GM18868 (cell line): ENCODE results near the gene ZNF281.
"Not testable (repeated sequence)": the region's sequence is repeated elsewhere in the genome, so short reads cannot be mapped to it uniquely, and the experiment has no call there.

ENCODE experiments used
- ATAC-seq: cut with Tn5 transposase; IDR thresholded peaks from one replicate; pipeline ENCODE4 v1.9.1; 2021; ENCODE audit warnings: mild to moderate bottlenecking, moderate library complexity; ENCODE audit not compliant: unreplicated experiment

Gene ZNF281

DNA sequence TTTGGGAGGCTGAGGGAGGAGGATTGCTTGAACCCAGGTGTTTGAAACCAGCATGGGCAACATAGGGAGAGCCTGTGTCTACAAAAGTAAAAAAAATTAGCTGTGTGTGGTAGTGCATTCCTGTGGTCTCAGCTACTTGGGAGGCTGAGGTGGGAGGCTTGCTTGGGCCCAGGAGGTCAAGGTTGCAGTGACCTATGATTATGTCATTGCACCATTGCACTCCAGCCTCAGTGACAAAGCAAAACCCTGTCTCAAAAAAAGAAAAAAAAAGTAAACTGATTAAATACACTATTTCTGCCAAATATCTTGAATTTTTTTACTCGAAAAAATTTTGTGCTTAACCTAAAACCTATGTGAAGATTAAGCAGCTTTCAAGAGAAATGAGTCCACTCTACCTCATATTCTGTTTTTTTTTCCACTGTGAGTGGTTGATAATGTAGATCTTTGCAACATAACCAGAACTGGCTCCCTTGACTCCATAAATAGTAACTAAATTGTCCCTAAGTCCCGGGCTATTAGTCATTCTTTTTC, 19.4 kb upstream of the ZNF281 start:
- no peak for ATAC-seq

DNA sequence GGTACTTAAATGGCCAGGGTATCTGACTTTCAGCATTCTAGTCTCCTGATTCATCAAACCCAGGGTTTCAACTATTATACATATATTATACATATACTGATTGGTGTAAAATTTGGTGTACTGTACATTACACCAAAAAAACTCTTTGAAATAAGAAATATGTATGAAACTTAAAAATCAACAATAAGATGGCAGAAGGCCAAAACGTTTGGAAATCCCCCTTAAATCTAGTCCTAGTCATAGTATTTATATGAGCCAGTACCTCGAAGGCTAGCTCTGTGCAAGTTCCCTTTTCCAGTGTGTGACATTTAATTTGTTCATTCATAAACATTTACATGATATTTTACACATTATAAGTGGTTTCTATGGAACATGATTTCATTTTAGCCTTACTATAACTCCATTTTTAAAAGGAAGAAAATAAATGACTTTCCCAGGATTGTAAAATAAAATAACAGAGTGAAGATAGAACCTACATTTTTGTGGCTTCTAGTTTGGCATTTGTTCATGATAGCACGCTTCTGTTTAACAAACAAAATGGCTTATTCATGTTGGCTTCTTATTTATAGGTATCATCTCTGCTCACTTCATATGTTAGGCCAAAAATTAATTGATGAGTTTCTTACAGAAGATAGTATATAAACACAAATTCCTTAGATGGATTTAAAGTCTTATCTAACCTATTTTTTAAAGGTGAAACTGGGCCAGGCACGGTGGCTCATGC, 18.8 kb upstream of the ZNF281 start:
- peak; percentile 82 for ATAC-seq

DNA sequence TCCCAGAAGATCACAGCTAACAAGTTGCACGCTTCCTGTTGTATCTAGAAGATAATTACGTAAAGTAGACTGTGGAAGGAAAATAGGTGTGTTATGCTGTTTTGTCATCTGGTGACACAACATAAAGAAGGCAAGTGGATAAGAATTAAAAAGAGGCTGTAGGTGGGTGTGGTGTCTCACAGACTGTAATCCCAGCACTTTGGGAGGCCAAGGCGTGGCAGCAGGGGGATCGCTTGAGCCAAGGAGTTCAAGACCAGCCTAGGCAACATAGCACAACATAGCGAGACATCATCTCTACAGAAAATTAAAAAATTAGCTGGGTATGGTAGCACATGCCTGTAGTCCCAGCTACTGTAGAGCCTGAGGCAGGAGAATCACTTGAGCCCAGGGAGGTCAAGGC, 17.9 kb upstream of the ZNF281 start:
- no peak for ATAC-seq

DNA sequence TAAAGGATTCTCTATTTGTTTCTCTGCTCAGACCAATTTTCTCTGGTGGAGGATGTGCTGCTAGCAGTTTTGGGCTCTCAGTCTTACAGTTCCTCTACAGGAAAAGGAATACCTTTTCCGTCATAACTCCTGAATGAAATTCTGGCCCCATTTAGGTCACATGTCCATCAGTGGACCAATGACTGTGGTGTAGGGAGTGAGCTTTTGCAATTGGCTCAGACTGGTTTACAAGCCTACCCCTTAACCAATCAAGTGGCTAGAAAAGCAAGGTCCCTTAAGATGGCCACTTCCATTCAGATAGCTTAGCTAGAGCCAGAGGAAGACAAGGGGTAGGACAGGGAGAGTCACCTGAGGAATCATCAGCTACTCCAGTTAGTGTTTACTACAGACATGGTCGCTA, 16.4 kb upstream of the ZNF281 start:
- ATAC-seq = no peak

DNA sequence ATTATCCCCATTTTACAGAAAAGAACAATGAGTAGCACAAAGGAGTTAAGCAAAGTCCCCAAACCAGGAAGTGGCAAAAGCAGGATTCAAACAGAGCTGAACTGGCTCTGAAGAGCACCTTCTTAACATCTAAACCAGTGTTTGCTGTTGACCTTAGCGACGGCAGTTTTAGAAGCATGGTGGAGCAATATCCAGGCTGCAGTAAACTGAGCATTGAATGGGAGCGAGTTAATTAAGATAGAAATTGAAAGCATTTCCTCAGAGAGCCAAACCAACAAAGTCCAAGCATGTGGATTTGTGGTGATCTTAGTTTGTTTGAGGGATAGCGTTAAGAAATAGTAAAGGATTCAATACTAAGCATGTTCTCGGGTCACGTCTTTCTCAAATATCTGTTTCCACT, 13.4 kb upstream of the ZNF281 start:
- ATAC-seq = no peak

DNA sequence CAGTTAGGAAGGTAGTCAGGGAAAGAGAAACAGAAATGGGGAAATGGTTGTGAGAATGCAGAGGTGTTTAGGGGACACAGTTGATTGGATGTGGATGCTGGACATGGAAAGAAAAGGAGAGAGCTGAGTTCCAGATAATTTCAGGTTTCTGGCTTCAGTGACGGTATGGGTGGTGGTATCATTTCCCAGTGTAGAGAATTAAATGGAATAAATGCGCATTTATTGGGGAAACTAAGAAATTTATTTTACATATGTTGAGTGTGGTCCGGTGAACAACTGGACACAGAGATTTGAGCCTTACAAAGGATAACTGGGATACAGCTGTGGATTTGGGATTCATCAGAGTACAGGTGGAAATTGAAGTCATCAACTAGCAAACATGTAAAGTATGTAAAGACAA, 12.4 kb upstream of the ZNF281 start:
- no peak for ATAC-seq

DNA sequence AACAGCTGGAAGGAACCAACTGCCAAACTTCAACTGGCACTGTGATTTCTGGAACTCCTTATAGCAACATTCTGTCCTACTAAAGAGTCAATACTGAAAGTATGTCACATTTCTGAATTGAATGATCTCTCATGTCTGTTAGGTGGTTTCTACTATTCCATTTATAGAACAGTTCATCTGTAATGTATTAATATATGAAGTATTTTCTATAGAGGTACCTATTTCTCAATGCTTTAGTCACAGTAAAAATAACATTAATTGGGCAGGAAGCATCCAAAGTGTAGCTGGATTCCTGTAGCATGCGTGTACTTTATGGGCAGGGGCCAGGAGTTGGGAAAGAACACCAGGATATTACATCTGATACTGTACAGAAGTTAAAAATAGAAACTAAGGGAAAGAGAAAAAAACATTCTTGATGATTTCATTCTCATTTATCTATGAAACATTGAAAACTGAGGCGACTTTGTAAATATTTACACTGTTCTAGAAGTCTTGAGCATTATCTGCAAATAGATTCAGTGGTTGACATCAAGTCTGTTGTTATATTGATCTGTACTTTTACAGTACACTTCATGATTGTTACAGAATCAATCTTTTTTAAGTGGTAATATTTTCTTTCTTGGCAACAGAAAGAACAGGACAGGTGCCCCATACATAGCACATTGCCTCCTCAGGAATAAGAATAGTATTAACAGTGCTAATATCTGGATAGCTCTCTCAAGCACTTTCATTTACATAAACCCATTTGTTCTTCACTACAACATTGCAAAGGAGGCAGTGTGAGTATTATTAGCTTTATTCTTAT, 6.2 kb upstream of the ZNF281 start:
- peak; percentile 78 for ATAC-seq

DNA sequence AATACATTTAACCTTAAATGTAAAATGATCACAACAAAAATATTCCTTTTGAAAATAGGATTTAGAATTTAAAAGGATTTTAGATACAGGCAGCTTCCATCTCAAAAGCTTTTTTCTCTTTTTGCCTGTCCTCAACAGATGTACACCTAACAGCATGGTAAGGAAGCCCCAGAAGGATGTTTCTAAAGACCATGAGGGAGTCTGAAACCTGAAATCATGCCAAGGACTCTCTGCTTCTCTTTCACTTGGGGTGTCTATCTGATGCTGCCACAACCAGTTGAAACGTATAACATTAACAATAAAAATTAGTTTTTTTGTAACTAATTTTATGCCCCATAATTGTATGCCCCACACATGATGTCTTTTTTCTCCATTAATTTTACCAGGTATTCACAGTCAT, 5.4 kb upstream of the ZNF281 start:
- peak; percentile 58 for ATAC-seq

DNA sequence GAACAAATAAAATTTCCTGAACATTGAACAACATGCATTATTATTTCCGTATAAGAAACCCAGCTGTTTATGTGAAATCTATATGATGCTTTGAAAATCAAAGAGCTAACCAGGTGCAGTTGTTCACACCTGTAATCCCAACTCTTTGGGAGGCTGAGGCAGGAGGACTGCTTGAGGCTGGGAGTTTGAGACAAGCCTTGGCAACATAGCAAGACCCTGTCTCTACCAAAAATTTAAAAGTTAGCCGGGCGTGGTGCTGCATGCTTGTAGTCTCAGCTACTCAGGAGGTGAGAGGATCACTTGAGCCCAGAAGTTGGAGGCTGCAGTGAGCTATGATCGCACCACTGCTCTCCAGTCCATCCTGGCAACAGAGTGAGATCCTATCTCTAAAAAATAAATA, 4.8 kb upstream of the ZNF281 start:
- ATAC-seq = no peak

DNA sequence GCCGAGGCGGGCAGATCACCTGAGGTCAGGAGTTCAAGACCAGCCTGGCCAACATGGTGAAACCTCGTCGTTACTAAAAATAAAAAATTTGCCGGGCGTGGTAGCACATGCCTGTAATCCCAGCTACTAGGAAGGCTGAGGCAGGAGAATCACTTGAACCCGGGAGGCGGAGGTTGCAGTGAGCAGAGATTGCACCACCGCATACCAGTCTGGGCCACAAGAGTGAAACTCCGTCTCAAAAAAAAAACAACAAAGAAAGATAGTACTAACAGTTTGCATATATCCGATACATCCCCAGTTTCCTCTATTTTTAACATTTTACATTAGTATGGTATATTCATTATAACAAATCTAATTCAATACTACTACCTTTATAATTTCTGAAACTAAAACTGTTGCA, 3.9 kb upstream of the ZNF281 start:
- not testable (repeated sequence) for ATAC-seq

DNA sequence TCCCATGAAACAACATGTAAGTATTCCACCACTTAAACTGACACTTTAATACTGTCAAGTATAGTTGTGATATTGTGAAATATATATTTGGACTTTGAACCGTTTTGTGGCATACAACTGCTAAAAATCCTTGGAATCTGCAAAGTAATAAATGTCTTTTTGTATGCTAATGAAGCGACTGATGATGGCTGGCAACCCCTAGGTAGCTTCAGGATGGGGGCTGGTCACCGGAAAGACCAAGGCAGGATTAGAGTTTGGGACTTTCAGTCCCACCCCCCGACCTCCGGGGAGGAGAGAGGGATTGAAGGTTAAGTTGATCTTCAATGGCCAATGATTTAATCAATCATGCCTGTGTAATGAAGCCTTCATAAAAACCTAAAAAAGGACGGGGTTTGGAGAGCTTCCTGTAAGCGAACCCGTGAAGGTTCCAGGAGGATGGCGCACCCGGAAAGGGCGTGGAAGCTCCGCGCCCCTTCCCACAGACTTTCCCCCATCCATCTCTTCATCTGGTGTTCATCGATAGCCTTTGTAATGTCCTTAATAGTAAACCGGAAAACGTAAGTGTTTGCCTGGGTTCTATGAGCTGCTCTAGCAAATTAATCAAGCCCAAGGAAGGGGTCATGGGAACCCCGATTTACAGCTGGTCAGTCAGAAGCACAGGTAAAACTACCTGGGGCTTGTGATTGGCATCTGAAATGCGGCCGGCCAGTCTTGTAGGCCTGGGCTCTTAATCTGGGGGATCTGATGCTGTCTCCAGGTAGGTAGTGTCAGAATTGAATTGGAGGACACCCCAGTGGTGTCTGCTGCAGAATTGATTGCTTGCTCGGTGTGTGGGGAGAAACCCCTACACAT, 1.8 kb upstream of the ZNF281 start:
- no peak for ATAC-seq

DNA sequence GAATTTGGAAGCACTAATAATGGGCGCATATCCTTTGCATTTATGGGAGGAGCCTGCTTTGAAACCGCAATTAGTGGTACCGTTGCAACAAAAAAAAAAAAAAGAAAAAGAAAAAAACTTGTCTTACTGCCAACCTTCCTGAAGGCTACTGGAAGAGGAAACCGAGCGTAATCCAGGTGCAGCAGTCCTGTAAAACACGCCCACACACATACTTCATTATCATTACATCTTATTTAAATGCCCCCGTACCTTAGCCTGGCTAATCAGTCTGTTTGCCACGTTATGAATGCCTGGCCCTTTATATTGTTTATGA, 686 bp upstream of the ZNF281 start:
- no peak for ATAC-seq

DNA sequence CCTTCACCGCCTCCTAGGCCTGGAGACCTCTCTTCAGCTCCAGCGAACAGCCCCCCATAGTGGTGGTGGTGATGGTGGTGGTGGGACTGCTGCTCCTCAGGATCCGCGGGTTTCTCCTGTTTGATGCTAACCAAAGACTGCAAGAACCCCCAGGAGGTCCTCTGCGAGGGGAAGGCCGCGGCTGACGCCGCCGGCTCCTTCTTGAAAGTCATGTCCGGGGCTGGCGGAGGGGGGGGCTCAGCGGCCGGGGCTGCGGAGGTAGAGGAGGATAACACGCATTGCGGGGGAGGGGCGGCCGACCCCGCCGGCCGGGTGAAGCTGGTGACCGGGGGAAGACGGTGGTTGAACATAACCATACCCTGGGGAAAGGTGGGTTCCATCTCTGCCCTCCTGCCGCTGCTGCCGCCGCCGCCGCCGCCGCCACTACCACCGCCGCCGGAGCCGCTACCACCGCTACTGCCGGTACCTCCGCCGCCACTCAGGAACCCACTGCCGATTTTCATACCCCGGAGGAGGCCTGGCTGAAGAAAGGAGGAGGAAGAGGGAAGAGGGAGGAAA, 554 bp downstream of the ZNF281 start:
- ATAC-seq = peak; percentile 20

DNA sequence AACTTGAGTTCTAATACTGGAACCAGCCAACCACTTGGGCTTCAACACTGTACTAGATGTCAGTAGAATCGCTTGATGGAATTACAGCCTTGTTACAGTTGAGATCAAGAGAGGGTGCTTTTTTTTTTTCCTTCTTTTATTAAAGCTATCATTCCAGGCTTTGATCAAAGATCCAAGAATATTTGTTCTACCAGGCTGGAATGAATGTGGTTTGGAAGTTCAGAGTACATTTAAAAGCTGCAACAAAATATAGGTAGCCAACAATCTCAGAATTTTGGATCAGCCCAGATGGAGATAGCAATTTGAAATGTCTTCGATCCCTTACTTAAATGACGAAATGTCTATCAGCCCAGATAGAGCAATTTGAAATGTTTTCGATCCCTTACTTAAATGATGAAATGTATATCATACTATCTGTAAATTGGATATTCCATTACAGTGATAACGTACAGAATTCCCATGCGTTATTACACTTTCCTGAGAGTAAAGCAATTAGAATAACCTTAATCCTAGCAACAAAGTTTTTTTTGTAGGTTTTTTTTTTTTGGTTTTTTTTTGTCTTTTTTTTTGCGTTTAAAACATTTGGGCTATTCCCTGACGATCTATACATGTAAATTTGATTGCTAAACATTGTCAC, 3.6 kb downstream of the ZNF281 start:
- ATAC-seq = no peak

DNA sequence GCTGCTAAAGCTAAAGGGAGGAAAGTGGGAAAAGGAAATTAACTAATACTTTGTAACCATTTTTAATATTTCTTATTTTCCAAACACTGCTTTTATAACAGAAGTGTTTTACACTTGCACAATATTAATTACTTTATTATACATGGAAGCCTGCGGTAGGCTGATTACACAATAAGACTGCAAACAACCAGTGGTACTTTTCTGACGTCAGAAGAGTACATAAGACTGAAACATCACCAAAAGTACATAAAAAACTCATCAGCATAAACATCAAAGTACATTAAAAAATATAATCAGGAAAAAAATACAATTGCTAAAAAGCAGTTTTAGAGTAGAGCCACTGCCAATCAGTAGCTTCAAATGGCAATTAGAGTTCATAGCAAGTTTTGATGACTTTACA, 4.6 kb downstream of the ZNF281 start:
- ATAC-seq = no peak

DNA sequence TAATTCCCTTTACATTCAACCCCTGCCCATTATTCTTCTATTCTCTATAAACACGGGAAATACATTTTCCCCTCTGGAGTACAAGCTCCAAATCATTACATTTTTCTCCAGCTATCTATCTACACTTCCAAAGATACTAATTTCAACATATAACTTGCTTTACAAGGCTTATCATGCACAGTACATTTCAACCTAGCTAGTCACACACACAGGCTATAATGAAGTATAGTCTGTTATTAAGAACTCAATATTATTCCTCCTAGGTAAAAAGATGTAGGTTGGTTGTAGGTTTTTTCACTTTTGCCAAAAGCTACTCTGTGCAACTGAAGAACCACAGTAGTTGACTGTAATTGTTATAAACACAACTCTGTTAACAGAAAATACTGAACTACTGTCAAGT, 8.1 kb downstream of the ZNF281 start:
- ATAC-seq = no peak

DNA sequence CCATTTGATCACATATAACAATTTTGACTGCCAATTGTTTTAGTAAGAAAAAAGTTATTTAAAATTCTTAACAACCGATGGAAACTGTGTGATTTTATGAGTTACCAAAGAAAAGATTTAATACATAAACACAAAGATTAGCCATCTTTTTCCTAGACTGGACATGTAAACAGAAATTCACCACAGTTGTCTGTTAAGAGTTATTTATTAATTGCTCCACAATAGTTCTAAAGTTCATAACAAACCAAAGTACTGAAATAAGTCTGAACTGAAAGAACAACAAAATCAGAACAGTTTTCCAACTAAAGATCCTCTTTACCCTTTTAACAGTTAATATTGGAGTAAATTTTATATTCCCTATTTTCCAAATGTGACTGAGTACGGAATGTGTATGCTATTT, 8.6 kb downstream of the ZNF281 start:
- ATAC-seq = no peak

DNA sequence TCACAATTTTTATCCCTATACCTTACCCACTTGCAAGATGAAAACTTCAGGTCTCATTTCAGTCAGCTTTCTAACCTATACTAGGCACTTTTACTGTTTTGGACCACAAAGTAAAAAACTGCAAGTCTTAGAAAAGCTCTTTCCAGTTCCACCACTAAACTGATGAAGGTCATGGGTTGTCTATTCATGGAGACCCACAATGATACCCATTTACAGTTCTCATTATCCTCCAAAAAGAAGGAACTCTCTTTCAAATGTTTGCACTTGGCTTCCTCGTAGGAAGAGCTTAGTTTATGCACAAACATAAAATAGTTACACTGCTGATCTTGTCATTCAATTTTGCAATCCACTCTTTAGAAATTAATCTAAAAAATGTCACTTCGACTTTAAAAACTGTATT, 9.3 kb downstream of the ZNF281 start:
- ATAC-seq = no peak

DNA sequence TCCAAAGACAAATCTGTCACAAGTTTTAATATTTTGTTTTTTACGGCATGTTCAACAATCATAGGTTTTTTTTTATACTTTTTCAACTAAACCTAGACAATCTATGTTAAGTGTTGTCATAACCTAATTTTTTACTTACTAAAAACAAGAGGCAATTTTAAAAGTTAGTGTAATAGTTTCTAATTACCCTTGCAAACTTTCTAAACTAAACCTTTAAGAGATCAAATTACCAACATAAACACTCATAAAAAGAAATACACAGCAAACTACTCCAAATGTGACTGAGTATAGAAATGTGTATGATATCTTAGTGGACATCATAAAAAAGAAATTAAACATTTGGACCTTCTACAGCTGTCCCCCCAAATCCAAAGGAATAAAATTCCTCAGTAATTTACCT, 10.0 kb downstream of the ZNF281 start:
- ATAC-seq = no peak

DNA sequence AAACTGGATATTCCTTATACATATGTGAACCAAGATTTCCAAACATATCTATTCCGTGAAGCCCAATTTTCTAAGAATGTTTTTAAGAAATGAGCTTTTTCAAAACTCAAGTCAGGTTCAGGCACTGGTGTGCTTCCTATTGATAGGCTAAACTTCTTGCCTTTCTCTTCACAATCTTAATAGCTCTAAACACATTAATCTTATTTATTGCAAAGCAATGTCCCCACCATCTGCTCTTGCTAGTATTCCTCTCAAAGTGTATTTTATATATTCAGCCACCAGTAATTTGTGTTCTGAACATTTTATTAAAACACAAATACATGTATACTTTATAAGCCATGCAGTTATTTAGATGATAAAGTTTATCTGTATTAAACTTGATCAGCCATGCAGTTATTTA, 11.5 kb downstream of the ZNF281 start:
- ATAC-seq = no peak
